HG03469 (cell line): ENCODE measurements around the gene CELSR3.

Experiments
- ATAC-seq: cut with Tn5 transposase; IDR thresholded peaks from one replicate; pipeline ENCODE4 v1.9.1; 2021; ENCODE audit warnings: mild to moderate bottlenecking, moderate library complexity, moderate number of reproducible peaks; ENCODE audit not compliant: unreplicated experiment

The CELSR3 gene

DNA sequence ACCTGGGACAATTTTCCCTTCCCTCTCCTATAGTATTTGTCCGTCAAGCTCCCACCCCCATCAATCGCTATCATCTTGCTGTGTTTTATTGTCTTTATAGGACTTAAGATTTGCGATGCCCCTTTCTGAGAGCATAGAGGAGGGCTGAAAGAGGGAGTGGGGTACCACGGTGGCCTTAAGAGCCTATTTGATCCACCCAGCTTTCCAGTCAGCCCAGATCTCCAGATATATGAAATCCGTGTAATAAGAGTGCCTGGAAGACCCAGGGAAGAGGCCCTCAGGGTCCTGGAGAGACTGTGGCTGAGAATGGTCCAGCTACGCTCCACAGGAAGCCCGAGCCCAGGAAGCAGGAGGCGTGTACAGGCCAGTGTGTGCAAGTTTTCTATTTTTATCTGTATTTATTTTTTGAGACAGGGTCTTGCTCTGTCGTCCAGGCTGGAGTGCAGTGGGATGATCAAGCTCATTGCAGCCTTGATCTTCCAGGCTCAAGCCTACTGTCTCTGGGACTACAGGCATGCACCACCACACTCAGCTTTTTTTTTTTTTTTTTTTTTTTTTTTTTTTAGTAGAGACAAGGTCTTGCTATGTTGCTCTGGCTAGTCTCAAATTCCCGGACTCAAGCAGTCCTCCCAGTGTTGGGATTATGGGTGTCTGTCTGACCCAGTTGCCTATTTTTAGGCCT lies 24.0 kb upstream of the CELSR3 start:
- no peak for ATAC-seq

GRCh38 chr3:48685603-48686511 lies 23.2 kb upstream of the CELSR3 start, which contains the start of gene NCKIPSD:
TSS of gene NCKIPSD (minus strand) at chr3:48685915. CDS start at chr3:48685807, 108 bp downstream.
- ATAC-seq: peak; percentile 57

GRCh38 chr3:48685293-48685602 lies 22.6 kb upstream of the CELSR3 start:
- ATAC-seq: no peak

- no peak for ATAC-seq
Observed at GRCh38 chr3:48684480-48685143, 21.9 kb upstream of the CELSR3 start.

DNA sequence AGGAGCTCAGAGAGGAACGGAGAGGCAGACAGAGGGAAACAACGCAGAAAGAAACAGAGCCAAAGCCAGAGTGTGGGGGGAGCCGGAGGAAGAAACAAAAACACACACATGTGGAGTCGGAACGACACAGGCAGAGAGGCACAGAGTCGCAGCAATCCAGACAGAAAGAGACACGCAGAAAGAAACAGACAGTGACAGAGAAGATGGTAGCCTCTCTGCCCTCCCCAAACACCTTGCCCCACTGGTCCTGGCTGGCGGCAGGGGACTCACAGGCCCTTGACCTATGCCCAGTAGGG lies 21.3 kb upstream of the CELSR3 start:
- no peak for ATAC-seq

DNA sequence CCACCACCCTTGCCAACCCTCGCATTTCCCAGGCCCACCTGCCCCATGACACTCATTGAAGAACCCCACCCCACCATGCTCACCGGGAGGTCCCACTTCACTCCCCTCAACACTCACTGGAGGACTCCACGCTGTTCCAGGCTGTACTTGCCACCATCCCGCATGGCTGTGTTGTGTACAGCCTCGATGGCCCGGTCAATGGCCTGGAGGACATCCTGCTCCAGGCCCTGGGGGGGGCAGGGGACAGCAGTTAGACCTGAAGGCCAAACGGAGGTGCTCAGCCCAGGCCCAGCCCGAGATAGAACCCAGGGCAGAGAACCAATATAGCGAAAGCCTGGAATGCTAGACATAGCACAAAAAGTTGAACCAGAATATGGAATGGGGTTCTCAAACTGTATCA lies 20.1 kb upstream of the CELSR3 start:
- ATAC-seq: no peak

- ATAC-seq: no peak
Observed at GRCh38 chr3:48681974-48682610, 19.4 kb upstream of the CELSR3 start.

DNA sequence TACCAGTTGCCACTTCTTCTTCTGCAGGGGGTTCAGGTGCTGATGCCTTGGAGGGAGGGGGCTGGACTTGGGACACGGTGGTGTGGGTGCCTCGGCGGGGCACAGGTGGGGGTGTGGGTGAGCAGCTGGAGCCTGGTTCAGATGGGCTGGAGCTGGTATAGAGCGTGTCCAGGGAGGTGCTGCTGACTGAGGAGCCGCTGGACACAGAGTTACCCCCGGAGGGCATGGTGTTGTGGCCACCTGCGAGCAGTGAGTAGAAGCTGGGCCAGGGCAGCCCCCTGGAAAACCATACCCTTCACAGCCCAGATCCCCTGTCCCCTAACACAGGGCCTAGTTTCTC lies 18.8 kb upstream of the CELSR3 start:
- no peak for ATAC-seq

DNA sequence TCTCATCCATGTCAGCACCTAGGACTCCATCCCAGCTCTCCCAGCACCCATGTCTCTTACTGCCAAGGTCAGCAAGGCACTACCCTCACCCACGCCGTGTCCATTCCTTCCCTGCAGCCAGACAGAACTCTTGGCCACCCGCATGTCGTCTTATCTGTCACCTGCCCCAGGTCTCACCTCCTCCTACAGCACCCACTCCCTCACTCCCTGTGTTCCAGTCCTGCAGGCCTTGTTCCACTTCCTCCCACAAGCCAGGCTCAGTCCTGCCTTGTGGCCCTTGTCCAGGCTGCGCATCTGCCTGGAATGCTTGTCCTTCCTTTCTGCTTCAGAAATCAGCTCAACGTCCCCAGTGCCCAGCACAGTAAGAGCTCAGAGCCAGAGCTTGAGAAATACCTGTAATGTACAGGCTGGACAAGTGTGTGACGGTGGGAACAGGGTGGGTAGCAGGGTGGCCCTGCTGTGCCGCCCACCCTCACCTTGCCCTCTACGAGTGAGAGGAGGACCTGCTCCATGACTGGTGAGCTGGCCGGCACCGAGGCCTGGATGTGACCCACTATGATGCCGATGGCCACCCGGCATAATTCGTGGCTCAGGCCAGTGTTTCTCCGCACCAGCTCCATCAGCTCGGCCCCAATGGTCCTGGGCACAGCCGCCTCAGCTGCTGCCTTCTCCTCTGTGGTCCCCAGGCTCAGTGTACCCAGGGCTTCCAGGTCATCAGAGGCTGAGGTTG lies 18.3 kb upstream of the CELSR3 start:
- no peak for ATAC-seq

GRCh38 chr3:48679411-48680391 lies 17.0 kb upstream of the CELSR3 start:
- ATAC-seq: no peak

DNA sequence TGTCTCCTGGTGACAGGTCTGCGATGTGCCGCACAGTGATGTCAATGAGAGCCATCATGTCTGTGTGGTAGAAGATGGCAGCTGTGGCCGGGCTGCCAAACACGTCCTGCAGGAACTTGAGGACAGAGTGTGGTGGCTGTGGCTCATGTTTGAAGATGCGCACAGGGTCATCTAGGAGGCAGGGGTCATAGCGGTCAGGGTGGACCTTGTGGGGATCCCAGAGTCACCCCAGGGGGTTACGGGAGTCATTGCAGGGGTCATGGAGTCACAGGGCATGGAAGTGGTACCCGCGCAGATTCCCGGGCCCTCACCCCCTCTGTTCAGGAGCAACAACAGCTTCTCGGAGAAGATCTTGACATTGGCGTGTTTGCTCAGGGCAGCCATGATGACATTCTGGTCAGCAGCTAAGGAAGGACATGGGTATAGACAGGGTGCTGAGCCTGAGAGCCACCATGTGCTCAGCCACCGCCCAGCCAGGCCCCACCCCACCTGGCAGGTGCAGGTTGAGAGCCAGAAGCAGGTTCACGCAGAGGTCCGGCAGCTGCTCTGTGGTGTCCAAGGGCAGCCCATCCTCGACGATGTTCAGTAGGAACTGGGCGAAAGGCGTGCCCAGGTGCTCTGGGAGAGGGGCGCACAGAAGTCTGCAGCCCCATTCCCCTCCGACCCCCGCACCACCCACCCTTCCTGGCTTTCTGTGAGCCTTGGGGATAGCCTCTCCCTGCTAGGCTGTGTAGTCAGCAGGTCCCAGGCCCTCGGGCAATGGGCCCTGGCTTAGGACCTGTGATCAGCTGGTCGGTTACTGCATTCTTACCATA lies 16.1 kb upstream of the CELSR3 start:
- ATAC-seq: no peak

- ATAC-seq: no peak
Observed at GRCh38 chr3:48678056-48678455, 15.4 kb upstream of the CELSR3 start.

DNA sequence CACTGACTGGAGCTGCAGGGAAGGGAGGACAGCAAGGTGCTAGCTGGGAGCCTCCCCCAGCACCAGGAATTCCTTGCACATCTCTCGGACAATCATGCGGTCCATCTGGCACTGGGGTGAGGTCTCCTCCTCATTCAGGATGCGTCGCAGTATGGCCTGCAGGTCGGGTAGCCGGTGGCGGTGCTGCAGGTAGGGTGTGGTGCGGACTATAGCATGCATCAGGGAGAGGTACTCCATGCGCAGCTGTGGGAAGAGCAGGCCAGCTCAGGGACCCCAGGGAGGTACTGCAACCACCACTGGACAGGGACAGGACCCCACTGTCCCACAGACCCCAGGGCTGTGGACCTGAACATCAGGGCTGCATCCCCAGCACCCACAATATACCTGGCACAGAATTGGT lies 11.8 kb upstream of the CELSR3 start:
- ATAC-seq: no peak

GRCh38 chr3:48672522-48672921 lies 9.8 kb upstream of the CELSR3 start:
- no peak for ATAC-seq

DNA sequence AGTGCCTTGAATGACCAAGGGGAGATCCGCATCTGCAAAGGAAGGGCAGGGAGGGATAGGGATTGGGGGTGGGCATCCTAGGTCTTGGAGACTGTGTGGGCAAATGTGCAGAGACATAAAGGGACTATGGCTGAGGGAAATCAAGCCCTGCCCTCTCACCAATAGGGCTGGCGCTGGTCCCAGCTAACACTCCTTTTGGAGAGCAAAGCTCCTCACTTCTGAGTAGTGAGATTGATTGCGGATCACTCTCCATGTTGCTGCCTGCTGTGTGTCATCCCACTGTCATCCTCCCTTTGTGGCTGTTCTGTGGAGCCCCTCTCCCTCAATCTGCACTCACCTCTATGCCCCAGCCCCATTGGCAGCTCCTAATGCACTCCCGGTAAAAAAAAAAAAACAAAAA lies 2.2 kb upstream of the CELSR3 start:
- no peak for ATAC-seq

DNA sequence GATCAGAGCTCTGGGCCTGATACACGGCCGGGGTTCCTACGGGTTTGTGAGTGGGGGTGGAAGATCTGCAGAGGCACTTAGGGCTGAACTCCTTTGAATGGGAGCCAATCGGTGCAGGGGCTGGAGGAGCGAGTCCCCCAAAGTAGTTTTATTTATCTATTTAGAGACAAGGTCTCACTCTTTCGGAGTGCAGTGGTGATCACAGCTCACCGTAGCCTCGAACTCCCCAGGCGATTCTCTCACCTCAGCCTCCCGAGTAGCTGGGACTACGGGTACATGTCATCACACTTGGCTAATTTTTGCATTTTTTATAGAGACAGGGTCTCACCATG lies 1.6 kb upstream of the CELSR3 start:
- ATAC-seq: no peak

GRCh38 chr3:48663489-48664312 lies 1.0 kb upstream of the CELSR3 start:
- ATAC-seq: peak; percentile 72

DNA sequence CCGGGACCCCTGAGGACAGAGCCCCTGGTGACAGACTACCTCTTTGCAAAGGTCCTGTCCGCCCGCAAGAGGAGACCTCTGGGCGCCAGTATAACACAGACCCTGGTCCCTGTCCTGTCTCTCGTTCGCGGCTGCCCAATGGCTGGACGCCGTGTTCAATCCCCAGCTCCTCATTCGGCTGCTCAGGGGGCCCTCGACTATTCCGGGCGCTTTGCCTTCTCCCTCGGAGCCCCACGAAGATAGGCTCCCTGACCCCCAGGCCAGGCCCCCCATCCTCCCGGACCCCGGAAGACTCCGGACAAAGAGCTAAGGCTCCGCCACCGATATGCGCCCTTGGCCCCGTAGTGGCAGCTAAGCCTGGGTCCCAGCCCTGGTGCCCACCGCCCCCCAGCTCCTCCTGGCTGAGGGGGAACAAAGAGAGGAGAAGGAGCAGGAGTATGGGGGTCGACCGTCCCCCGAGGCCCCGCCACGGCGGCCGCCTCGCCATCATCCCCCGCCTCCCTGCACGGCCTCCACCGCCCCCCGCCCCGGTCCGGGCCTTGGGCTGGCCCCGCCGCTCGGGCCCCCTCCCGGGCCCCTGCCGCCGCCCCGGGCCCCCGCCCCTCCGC lies 437 bp downstream of the CELSR3 start:
- ATAC-seq: no peak
